GM12864 (cell line): ENCODE measurements around the gene CYLD.

Experiments
- DNase-seq: peaks from one replicate; pipeline ENCODE4 v3.0.0-alpha.2; 2011; ENCODE audit warnings: low read depth
- H3K4me3 ChIP-seq: 2 replicates; pipeline ENCODE4 v1.5.1; 2011; ENCODE audit warnings: mild to moderate bottlenecking, low read depth, low read length, control low read depth
- TF ChIP-seq, protein P1 (sequence below): IDR thresholded peaks from 2 replicates; pipeline ENCODE4 v1.5.1; 2011; ENCODE audit warnings: low read depth, mild to moderate bottlenecking, moderate library complexity, low read length, control low read depth, inconsistent platforms; ENCODE audit errors: missing control alignments

The CYLD gene

DNA sequence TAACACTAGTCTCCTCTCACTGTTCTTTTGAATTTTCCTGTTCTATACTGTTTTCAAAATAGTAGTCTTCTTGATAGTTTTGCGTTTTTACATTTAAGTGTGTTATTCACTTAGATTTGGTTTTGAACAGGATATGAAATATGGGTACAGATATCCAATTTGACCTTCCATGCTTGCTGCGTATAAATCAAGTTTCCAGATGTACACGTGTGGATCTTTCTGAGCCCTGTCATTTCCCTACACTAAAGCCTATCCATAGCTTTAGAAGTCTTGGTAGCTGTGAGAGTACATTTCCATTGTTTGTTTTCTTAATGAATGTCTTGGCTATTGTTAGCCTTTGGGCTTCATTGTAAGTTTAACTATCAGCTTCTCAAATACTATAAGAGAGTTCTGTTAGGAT, 20.4 kb downstream of the CYLD start:
- TF ChIP-seq, protein P1, sequence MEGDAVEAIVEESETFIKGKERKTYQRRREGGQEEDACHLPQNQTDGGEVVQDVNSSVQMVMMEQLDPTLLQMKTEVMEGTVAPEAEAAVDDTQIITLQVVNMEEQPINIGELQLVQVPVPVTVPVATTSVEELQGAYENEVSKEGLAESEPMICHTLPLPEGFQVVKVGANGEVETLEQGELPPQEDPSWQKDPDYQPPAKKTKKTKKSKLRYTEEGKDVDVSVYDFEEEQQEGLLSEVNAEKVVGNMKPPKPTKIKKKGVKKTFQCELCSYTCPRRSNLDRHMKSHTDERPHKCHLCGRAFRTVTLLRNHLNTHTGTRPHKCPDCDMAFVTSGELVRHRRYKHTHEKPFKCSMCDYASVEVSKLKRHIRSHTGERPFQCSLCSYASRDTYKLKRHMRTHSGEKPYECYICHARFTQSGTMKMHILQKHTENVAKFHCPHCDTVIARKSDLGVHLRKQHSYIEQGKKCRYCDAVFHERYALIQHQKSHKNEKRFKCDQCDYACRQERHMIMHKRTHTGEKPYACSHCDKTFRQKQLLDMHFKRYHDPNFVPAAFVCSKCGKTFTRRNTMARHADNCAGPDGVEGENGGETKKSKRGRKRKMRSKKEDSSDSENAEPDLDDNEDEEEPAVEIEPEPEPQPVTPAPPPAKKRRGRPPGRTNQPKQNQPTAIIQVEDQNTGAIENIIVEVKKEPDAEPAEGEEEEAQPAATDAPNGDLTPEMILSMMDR = no peak
- no peak for DNase-seq
- no peak overlapping the region for H3K4me3 ChIP-seq

DNA sequence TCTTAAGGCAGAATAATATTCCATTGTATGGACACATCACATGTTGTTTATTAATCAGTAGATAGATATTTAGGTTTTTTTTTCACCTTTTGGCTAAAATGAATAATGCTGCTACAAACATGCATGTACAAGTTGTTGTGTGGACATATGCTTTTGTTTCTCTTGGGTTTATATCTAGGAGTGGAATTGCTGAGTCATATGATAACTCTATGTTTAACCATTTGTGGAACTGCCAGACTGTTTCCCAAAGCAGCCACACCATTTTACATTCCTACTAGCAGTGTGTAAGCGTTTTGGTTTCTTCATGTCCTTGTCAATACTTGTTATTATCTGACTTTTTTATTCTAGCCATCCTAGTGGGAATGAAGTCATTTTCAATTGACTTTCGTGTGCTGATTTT, 21.3 kb downstream of the CYLD start:
- H3K4me3 ChIP-seq = no peak overlapping the region
- no peak for DNase-seq
- TF ChIP-seq, protein P1 = no peak

DNA sequence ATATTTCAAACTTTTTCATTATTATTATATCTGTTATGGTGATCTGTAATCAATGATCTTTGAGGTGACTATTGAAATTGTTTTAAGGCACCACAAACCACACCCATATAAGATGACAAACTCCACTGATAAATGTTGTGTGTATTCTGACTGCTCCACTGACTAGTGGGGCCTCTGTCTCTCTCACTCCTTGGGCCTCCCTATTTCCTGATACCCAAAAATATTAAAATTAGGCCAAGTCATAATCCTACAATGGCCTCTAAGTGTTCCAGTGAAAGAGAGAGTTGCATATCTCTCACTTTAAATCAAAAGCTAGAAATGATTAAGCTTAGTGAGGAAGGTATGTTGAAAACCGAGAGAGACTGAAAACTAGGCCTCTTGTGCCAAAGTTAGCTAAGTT, 23.4 kb downstream of the CYLD start:
- DNase-seq = no peak
- no peak overlapping the region for H3K4me3 ChIP-seq
- TF ChIP-seq, protein P1 = no peak

DNA sequence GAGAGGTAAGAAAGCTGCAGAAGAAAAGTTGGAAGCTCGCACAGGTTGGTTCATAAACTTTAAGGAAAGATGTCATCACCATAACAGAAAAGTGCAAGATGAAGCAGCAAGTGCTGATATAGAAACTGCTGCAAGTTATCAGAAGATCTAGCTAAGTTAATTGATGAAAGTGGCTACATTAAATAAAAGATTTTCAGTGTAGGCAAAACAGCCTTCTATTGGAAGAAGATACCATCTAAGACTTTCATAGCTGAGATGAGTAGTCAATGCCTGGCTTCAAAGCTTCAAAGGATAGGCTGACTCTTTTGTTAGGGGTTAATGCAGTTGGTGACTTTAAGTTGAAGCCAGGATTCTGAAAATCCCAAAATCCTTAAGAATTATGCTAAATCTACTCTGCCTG, 24.0 kb downstream of the CYLD start:
- DNase-seq = no peak
- TF ChIP-seq, protein P1 = no peak
- H3K4me3 ChIP-seq = no peak overlapping the region

DNA sequence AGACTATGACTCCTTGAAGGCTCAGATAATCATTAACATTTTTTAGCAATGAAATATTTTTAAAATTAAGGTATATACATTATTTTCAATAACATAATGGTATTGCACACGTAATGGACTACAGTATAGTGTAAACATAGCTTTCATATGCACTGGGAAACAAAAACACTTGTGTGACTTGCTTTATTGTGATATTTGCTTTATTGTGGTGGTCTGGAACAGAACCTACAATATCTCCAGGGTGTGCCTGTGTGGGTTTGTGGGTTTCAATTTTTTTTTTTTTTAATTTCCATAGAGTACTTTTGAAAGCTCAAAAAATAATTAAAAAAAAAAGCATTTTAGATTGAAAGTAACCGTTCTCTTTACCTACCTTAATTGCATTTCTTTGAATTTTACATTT, 25.3 kb downstream of the CYLD start:
- no peak for DNase-seq
- TF ChIP-seq, protein P1 = no peak
- H3K4me3 ChIP-seq = no peak overlapping the region

DNA sequence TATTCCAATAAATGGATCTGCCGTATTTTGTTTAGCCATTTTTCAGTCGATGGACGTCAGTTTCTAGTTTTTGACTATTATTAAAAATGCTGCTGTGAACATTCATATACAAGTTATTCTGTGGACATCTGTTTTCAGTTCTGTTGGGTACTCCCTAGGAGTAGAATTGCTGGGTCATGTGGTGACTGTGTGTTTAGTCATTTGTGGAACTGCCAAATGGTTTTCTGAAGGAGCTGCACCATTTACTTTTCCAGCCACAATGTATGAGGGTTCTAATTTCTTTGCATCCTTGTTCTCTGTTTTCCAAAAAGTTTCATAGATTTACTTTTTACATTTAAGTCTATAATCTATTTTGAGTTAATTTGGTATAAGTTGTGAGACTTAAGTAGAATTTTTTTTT, 29.5 kb downstream of the CYLD start:
- TF ChIP-seq, protein P1 = no peak
- no peak for DNase-seq
- no peak overlapping the region for H3K4me3 ChIP-seq

DNA sequence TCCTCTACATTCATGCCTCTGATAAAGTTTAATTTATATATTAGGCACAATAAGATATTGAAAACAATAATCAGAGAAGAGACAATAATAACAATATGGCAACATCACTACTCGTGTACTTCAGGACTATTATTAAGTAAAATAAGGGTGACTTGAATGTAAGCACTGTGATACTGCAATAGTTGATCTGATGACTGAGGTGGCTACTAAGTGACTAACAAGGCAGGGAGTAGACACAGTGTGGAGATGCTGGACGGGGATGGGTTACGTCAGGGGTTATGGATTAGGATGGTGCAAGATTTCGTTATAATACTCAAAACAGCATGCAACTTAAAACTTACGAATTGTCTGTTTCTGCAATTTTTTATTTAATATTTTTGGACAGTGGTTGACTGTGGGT, 32.5 kb downstream of the CYLD start:
- no peak overlapping the region for H3K4me3 ChIP-seq
- TF ChIP-seq, protein P1 = no peak
- DNase-seq = no peak
